ENCODE measurements around the gene TMPRSS9.

- TF ChIP-seq PATZ1 (CRISPR knock-in tag; IDR thresholded peaks at IDR 0.05; ENCODE audit: borderline replicate concordance) (no peak), TCF4 (CRISPR knock-in tag; IDR thresholded peaks at IDR 0.05; ENCODE audit: borderline replicate concordance) (no peak), ZFP3 (CRISPR knock-in tag; IDR thresholded peaks at IDR 0.05) (no peak), POU6F1 (CRISPR knock-in tag; IDR thresholded peaks at IDR 0.05; ENCODE audit: borderline replicate concordance, low read depth) (no peak), ARNTL (CRISPR knock-in tag; IDR thresholded peaks at IDR 0.05; ENCODE audit: borderline replicate concordance, low read depth) (no peak)
These were observed 76.3 kb downstream of the TMPRSS9 start for GRCh38 chr19:2436384-2436783.

All from SK-N-SH treated with all-trans-retinoic acid at 6 μM for 48 hours (cell line).